HUES48 (cell line): Measurements from ENCODE around the gene PDK2.

Experiments
- H3K27ac ChIP-seq: one replicate; pipeline ENCODE4 v1.7.0; 2013; ENCODE audit warnings: low read depth, low read length, inconsistent platforms
- H3K27me3 ChIP-seq: 2 replicates; pipeline ENCODE4 v1.6.1; 2013; ENCODE audit warnings: mild to moderate bottlenecking, low read length; ENCODE audit not compliant: control insufficient read depth, insufficient read depth
- H3K36me3 ChIP-seq: 2 replicates; pipeline ENCODE4 v1.6.1; 2013; ENCODE audit warnings: low read length; ENCODE audit not compliant: control insufficient read depth, insufficient read depth
- H3K4me1 ChIP-seq: 2 replicates; pipeline ENCODE4 v1.6.1; 2013; ENCODE audit warnings: mild to moderate bottlenecking, low read length; ENCODE audit not compliant: control insufficient read depth, insufficient read depth
- H3K4me3 ChIP-seq: 2 replicates; pipeline ENCODE4 v1.5.1; 2013; ENCODE audit warnings: mild to moderate bottlenecking, low read depth, low read length
- H3K9ac ChIP-seq: 2 replicates; pipeline ENCODE4 v1.6.1; 2013; ENCODE audit warnings: mild to moderate bottlenecking, low read depth, low read length, moderate library complexity
- H3K9me3 ChIP-seq: 2 replicates; pipeline ENCODE4 v1.6.1; 2013; ENCODE audit warnings: low read length; ENCODE audit not compliant: control insufficient read depth, insufficient read depth

PDK2 gene

DNA sequence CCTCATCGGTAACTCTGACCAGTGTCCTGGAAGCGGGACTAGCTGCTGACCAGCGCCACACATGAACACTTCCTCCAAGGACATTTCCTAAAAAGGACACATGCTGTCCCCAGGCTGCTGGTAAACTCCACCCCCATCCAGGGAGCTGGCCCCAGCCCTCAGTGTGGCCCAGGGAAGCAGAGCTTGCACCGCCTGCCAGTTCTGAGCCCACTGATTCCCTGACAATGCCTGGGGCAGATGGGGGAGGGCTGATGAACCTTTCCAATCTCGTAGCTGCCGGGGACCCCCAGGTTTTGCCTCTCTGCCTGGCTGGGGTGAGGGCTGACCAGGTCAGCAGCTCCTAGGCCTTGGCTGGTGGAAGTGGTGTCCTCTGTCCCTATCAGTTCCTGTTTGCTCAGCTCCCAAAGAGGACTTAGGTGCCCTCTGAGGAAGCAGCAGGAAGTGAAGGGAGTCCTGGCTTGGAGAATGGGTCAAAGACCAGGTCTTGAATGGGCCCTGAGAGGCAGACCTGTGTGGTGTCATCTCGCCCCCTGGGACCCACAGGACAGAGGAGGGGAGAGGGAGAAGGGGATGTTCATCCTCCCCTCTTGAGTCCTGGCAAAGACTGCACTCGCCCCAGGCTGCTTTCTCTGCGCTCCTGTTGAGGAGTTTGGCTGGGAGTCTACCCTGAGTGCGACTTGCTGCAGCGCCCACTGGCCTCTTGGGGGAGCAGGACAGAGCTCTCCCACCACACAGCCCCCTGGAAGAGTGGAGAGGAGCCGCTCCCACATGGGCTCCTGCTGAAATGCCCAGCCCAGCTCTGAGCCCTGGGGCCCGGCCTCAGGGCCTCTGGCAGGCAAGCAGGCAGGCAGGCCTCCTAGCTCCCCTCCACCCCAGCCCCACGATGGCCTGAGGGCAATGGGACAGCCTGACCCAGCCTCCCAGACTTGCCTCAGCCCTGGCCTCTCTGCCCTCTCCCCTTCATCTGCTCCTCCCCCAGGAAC lies 16.8 kb downstream of the PDK2 start:
- H3K4me3 ChIP-seq: no peak overlapping the region
- H3K9me3 ChIP-seq: no peaks in the 10 kb centered on the region
- H3K36me3 ChIP-seq: no peaks in the 10 kb centered on the region
- H3K27ac ChIP-seq: peak overlapping the region; percentile 73
- H3K9ac ChIP-seq: no peak overlapping the region
- H3K4me1 ChIP-seq: peaks cover 9% of the 10 kb centered on the region
- no peaks in the 10 kb centered on the region for H3K27me3 ChIP-seq

DNA sequence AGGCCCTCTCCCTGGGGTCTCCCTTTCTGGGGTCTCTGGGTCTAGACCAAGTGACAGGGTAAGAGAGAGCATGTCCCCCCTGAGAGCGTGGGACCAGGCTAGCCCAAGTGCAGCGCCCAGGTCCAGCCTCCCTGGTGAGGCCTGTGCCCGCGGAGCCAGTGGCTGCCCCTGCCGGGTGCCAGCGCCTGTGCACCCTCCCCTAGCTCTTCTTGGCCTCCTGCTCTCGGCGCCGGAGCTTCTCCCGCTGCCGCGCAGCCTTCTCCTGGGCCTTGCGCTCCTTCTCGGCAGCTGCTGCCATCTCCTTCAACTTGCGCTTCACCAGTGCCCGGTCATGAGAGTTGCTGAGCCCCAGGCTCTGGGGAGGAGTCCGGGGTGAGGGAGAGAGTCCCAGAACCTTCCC lies 17.5 kb downstream of the PDK2 start:
- Histone ChIP-seq H3K36me3 (no peaks in the 10 kb centered on the region), H3K4me3 (no peak overlapping the region), H3K9ac (no peak overlapping the region), H3K9me3 (no peaks in the 10 kb centered on the region), H3K4me1 (peaks cover 9% of the 10 kb centered on the region), H3K27ac (no peak overlapping the region), H3K27me3 (peaks cover 1% of the 10 kb centered on the region)

DNA sequence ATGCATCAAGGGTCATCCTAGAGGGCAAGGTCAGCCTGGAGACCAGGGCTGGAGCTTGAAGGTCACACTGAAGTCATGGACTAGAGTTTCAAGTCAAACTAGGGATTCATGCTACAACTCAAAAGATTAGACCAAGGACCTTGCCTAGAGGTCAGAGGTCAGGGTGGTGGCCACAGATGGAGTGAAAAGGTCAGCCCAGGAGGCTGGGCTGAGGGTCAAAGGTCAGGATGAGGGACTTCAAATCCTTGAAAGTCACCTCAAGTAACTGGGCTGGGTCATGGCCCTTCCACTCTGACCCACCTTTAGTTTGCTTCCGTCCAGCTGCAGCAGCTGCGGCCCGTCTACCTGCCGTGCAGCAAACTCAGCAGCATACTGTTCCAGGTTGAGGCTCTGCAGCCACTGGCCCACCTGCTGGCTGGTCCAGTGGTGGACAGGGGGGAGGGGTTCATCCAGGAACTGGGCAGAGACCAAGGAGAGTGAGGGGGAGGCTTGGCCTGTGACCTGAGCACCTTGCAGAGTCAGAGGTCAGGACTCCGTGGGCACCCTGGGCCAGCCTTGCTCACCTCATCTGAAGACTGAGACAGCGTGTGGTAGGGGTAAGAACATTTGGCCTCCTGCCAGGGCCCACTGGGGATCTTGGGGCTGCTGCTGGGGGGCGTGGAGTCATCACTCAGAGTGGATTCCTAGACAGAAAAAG lies 18.6 kb downstream of the PDK2 start:
- H3K4me3 ChIP-seq: no peak overlapping the region
- no peak overlapping the region for H3K27ac ChIP-seq
- peaks cover 10% of the 10 kb centered on the region for H3K27me3 ChIP-seq
- H3K4me1 ChIP-seq: peaks cover 9% of the 10 kb centered on the region
- no peaks in the 10 kb centered on the region for H3K36me3 ChIP-seq
- no peaks in the 10 kb centered on the region for H3K9me3 ChIP-seq
- no peak overlapping the region for H3K9ac ChIP-seq

DNA sequence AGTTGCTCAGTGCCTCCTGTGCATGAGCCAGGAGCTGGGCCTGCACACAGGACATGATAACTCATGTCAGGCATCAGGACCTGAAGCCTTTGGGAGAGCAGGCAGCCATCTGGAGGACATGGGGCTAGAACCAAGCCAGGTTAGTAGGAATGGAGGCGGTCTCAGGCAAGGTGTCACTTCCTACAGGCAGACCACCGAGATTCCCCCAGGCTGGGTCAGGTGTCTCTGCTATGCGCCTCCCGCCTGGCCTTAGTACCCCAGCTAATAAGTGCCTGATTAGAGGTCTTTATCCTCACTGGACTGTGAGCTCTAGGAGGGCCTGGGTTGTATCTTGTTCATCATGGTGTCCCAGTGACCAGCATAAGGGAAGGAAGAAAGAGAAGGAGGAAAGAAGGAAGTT lies 19.2 kb downstream of the PDK2 start:
- H3K9me3 ChIP-seq: no peaks in the 10 kb centered on the region
- peaks cover 16% of the 10 kb centered on the region for H3K27me3 ChIP-seq
- no peak overlapping the region for H3K27ac ChIP-seq
- no peaks in the 10 kb centered on the region for H3K36me3 ChIP-seq
- H3K4me1 ChIP-seq: peaks cover 9% of the 10 kb centered on the region
- no peak overlapping the region for H3K4me3 ChIP-seq
- H3K9ac ChIP-seq: no peak overlapping the region

DNA sequence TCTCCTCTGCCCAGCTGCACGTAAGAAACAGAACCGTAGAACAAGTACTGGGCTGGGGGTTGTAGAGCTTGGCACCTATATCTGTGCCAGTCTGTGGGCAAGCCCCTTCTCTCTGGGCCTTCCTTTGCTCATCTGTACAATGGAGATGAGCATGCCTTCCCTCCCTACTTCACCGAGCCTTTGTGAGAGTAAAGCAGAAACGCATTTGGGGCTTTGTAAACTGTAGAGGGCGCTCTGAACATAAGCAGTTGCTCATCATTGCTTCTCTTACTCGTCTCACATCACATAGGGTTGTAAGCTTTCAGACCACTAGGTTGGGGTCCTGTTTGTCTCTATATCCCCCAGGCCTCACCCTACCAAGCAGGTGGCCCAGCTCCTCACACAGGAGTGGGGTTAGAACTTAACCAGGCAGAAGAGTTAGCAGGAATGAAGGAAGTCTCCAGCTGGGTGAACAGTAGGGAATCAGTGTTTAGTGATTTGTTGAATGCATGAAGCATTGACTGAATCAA lies 19.8 kb downstream of the PDK2 start:
- no peaks in the 10 kb centered on the region for H3K9me3 ChIP-seq
- no peak overlapping the region for H3K9ac ChIP-seq
- peaks cover 18% of the 10 kb centered on the region for H3K27me3 ChIP-seq
- peaks cover 9% of the 10 kb centered on the region for H3K4me1 ChIP-seq
- H3K4me3 ChIP-seq: no peak overlapping the region
- H3K36me3 ChIP-seq: no peaks in the 10 kb centered on the region
- no peak overlapping the region for H3K27ac ChIP-seq

DNA sequence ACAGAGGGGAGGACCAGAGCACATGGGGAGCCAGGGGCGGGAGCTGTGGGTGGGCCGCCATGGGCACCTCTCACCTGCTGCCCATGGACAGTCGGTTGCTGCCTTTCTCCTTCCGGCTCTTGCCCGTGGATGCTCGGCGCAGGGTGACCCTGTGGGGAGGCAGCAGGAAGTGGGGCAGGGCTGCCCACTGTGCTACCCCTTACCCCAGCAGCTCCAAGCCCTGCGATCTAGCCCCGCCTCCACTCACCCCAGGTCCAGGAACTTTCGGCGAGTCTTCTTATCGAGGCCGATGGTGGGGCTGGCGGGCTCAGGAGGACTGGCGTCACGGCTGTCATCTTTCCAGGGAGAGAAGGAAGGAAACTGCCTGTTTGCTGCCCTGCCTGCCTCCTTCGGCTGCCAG lies 20.6 kb downstream of the PDK2 start:
- no peak overlapping the region for H3K4me3 ChIP-seq
- no peak overlapping the region for H3K27ac ChIP-seq
- peaks cover 24% of the 10 kb centered on the region for H3K27me3 ChIP-seq
- peaks cover 9% of the 10 kb centered on the region for H3K4me1 ChIP-seq
- H3K9ac ChIP-seq: no peak overlapping the region
- no peaks in the 10 kb centered on the region for H3K36me3 ChIP-seq
- H3K9me3 ChIP-seq: no peaks in the 10 kb centered on the region

DNA sequence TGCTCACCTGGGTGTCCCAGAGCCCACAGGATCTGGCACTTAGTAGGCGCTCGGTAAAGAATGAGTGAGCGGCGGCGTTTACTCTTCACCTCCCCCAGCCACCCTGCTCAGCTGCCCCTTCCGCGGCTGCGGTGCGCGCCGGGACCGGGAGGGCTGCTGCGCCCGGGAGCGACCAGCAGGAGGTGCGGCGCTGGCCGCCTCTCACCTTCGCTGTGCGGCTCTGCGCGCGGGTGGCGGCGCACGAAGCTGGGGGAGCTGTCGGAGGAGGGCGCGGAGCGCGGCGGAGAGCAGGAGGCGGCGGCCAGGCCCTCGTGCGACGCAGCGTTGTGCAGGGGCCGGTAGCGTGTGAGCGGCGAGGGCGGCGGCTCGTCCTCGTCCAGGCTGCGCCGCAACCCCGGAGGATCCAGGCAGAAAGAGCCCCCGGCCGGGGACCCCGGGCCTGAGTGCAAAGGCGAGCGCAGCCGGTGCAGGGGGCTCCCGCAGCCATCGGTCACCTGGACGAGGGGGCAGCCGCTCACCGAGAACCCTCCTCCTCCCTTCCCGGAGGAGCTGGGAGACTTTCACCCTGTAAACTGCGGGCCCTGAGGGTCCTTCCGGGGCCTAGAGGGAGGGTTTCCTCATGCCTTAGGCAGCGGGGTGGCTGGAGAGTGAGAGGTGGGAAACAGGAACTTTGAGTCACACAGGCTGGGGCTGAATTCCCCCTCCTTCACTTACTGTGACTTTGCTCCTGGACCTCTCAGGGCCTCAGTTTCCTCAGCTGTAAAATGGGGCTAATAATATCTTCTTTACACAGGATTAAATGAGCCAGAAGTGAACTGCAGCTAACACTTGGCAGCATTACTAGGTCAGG lies 22.3 kb downstream of the PDK2 start:
- H3K9ac ChIP-seq: no peak overlapping the region; the same call in 1 of the 2 replicates
- peak overlapping the region; percentile 36 for H3K4me3 ChIP-seq
- peak overlapping the region; percentile 14 for H3K27ac ChIP-seq
- H3K9me3 ChIP-seq: no peaks in the 10 kb centered on the region
- peaks cover 24% of the 10 kb centered on the region for H3K27me3 ChIP-seq
- H3K4me1 ChIP-seq: peaks cover 9% of the 10 kb centered on the region
- no peaks in the 10 kb centered on the region for H3K36me3 ChIP-seq

DNA sequence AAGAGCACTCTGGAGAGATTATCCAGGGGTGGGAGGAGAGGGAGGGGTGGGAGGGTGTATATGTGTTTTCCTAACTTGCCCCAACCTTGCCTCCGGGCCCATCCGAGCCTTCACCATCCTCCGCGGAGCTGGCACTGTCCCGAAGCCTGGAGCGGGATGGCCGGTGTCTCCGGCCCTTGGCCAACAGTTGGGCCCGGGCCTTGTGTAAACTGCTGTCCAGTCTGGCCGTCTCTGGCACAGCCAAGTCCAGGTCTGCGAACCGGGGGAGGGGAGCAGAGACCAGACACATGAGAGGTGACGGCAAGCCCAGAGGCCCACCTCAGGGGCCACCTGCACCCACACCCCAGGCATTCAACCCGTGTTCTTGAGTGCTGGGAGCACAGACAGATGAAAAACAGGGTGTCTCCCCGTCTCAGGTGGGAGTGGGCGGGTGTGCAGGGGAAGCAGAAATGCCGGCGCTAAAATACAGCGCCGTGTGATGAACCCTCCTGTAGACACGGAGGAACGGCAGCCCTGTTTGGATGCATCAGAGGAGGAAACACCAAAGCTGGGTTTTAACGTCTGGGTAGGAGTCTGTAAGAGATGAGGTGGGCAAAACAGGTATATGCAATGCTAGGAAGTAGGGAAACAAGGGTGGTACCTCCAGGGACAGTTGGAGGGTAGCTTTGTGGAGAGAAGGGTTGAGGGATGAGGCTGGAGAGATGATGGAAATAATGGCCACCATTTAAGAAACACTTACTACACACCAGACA lies 23.1 kb downstream of the PDK2 start:
- no peak overlapping the region for H3K9ac ChIP-seq
- no peaks in the 10 kb centered on the region for H3K9me3 ChIP-seq
- peaks cover 24% of the 10 kb centered on the region for H3K27me3 ChIP-seq
- H3K36me3 ChIP-seq: no peaks in the 10 kb centered on the region
- peaks cover 11% of the 10 kb centered on the region for H3K4me1 ChIP-seq
- H3K27ac ChIP-seq: no peak overlapping the region
- no peak overlapping the region for H3K4me3 ChIP-seq

DNA sequence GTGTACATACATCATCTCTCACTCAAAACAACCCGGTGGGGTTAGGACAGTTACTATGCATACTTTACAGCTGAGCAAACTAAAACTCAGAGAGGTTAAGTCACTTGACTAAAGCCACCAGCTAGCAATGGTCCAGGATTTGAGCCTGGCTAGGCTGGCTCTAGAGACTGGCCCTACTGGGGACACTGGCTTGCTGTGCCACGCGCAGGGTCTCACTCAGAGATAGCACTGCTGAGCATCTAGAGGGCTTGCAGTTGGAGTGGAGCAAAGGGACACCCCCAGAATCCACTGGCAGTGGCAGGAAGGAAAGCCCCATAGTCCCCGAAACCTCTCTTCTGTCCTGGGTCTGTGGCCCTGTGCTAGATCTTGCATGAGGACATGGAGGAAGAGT lies 23.7 kb downstream of the PDK2 start:
- Histone ChIP-seq H3K27me3 (peaks cover 24% of the 10 kb centered on the region), H3K4me1 (peaks cover 15% of the 10 kb centered on the region), H3K4me3 (no peak overlapping the region), H3K27ac (no peak overlapping the region), H3K36me3 (no peaks in the 10 kb centered on the region), H3K9me3 (no peaks in the 10 kb centered on the region), H3K9ac (no peak overlapping the region)
